Osteocyte (in vitro differentiated cells): ENCODE measurements around the gene KRTAP9-6. TPM values are rescaled to one million over a fixed set of nuclear protein-coding genes. Genes with fewer than 3 reads are reported as not detected.
"Not testable (repeated sequence)": the region's sequence is repeated elsewhere in the genome, so short reads cannot be mapped to it uniquely, and the experiment has no call there.

Experiments
- DNase-seq: peaks from one replicate; pipeline ENCODE4 v3.0.0; 2021; ENCODE audit warnings: mixed read lengths; ENCODE audit not compliant: unreplicated experiment; ENCODE audit errors: extremely low spot score
- H3K27ac Mint-ChIP-seq: one replicate; pipeline ENCODE4 v1.8.0; 2021; ENCODE audit warnings: mild to moderate bottlenecking, mixed read lengths; ENCODE audit not compliant: unreplicated experiment
- H3K27me3 Mint-ChIP-seq: one replicate; pipeline ENCODE4 v1.8.0; 2021; ENCODE audit warnings: mixed read lengths; ENCODE audit not compliant: unreplicated experiment
- H3K36me3 Mint-ChIP-seq: one replicate; pipeline ENCODE4 v1.8.0; 2021; ENCODE audit warnings: mixed read lengths; ENCODE audit not compliant: unreplicated experiment
- H3K4me1 Mint-ChIP-seq: one replicate; pipeline ENCODE4 v1.8.0; 2021; ENCODE audit warnings: mixed read lengths; ENCODE audit not compliant: unreplicated experiment
- H3K4me3 Mint-ChIP-seq: one replicate; pipeline ENCODE4 v1.8.0; 2021; ENCODE audit warnings: mild to moderate bottlenecking, moderate library complexity, mixed read lengths; ENCODE audit not compliant: unreplicated experiment
- H3K9me3 Mint-ChIP-seq: one replicate; pipeline ENCODE4 v1.8.0; 2021; ENCODE audit warnings: mixed read lengths; ENCODE audit not compliant: unreplicated experiment
- CTCF ChIP-seq: fragments of 200-600 bp; sonication (generic); IDR thresholded peaks from 2 replicates; pipeline ENCODE4 v1.5.0; 2021; ENCODE audit warnings: antibody characterized with exemption, mild to moderate bottlenecking, moderate library complexity
- total RNA-seq: library from RNA; stranded (reverse); gene quantifications from 2 replicates; pipeline ENCODE4 v1.2.1, GENCODE V29; 2021

The KRTAP9-6 gene
- total RNA-seq, 1 donor from 2014 or later, result not detected

GRCh38 chr17:41230094-41230493 is 35.1 kb upstream of the KRTAP9-6 start:
- H3K27ac Mint-ChIP-seq, result no peak overlapping the region
- no peaks in the 10 kb centered on the region for H3K9me3 Mint-ChIP-seq
- no peaks in the 10 kb centered on the region for H3K36me3 Mint-ChIP-seq
- no peak for TF ChIP-seq CTCF
- peaks cover 14% of the 10 kb centered on the region for H3K27me3 Mint-ChIP-seq
- H3K4me3 Mint-ChIP-seq, result no peak overlapping the region
- no peaks in the 10 kb centered on the region for H3K4me1 Mint-ChIP-seq
- DNase-seq, result no peak

GRCh38 chr17:41231731-41232130 is 33.4 kb upstream of the KRTAP9-6 start:
- Mint-ChIP-seq H3K27me3 (peaks cover 21% of the 10 kb centered on the region), H3K4me3 (no peak overlapping the region), H3K36me3 (no peaks in the 10 kb centered on the region), H3K27ac (no peak overlapping the region), H3K4me1 (no peaks in the 10 kb centered on the region), H3K9me3 (no peaks in the 10 kb centered on the region)
- no peak for DNase-seq
- no peak for TF ChIP-seq CTCF

- not testable (repeated sequence) for H3K9me3 Mint-ChIP-seq, H3K36me3 Mint-ChIP-seq, H3K4me1 Mint-ChIP-seq, H3K27ac Mint-ChIP-seq, H3K4me3 Mint-ChIP-seq, DNase-seq
- peaks cover 21% of the 10 kb centered on the region for H3K27me3 Mint-ChIP-seq
Measured at GRCh38 chr17:41232399-41233105, 32.6 kb upstream of the KRTAP9-6 start, which contains the start of gene KRTAP9-3. KRTAP9-3 (plus strand) TSS chr17:41232449; CDS start chr17:41232502, 53 bp downstream.

GRCh38 chr17:41237116-41237515 is 28.1 kb upstream of the KRTAP9-6 start:
- not testable (repeated sequence) for H3K4me1 Mint-ChIP-seq, H3K27ac Mint-ChIP-seq, H3K4me3 Mint-ChIP-seq, DNase-seq, H3K36me3 Mint-ChIP-seq
- Mint-ChIP-seq H3K27me3 (peaks cover 21% of the 10 kb centered on the region), H3K9me3 (peaks cover 11% of the 10 kb centered on the region)

GRCh38 chr17:41237949-41238437 is 27.2 kb upstream of the KRTAP9-6 start, which contains the start of gene KRTAP9-8:
KRTAP9-8 (plus strand) TSS chr17:41237999; CDS start chr17:41238052, 53 bp downstream.
- H3K36me3 Mint-ChIP-seq, DNase-seq, H3K4me3 Mint-ChIP-seq, H3K4me1 Mint-ChIP-seq, H3K27ac Mint-ChIP-seq: not testable (repeated sequence)
- Mint-ChIP-seq H3K9me3 (peaks cover 11% of the 10 kb centered on the region), H3K27me3 (peaks cover 24% of the 10 kb centered on the region)

- peaks cover 13% of the 10 kb centered on the region for H3K27me3 Mint-ChIP-seq
- not testable (repeated sequence) for H3K4me1 Mint-ChIP-seq
Measured at GRCh38 chr17:41246995-41247787, 18.0 kb upstream of the KRTAP9-6 start.

GRCh38 chr17:41249637-41250240 is 15.4 kb upstream of the KRTAP9-6 start, which contains the start of gene KRTAP9-4:
KRTAP9-4 (plus strand) TSS chr17:41249687; CDS start chr17:41249721, 34 bp downstream.
- H3K27me3 Mint-ChIP-seq, result peaks cover 10% of the 10 kb centered on the region
- not testable (repeated sequence) for H3K36me3 Mint-ChIP-seq, H3K27ac Mint-ChIP-seq, H3K9me3 Mint-ChIP-seq, H3K4me3 Mint-ChIP-seq, H3K4me1 Mint-ChIP-seq, DNase-seq

More at GRCh38 chr17:41246995-41247787, 18.0 kb upstream of the KRTAP9-6 start:
- not testable (repeated sequence) for H3K36me3 Mint-ChIP-seq, H3K27ac Mint-ChIP-seq, H3K4me3 Mint-ChIP-seq, H3K9me3 Mint-ChIP-seq, DNase-seq
